HEK293 (cell line): ENCODE data around the gene NOC4L.

ENCODE experiments used
- IKZF3 ChIP-seq: fragments of 450-650 bp; IDR thresholded peaks from 2 replicates; pipeline ENCODE4 v1.5.0; 2018; ENCODE audit warnings: missing biosample characterization, mild to moderate bottlenecking, missing genetic modification characterization, moderate library complexity
- KLF17 ChIP-seq: fragments of 450-650 bp; formaldehyde crosslinking; IDR thresholded peaks from 2 replicates; pipeline ENCODE4 v1.5.1; 2016; ENCODE audit warnings: missing biosample characterization, missing genetic modification characterization
- MEIS1 ChIP-seq: sonication (generic); formaldehyde crosslinking; IDR thresholded peaks from 2 replicates; pipeline ENCODE4 v1.8.1; 2022; ENCODE audit warnings: missing genetic modification reagents, mild to moderate bottlenecking, borderline replicate concordance
- MYNN ChIP-seq: fragments of 450-650 bp; formaldehyde crosslinking; IDR thresholded peaks from 2 replicates; pipeline ENCODE4 v1.5.1; 2016; ENCODE audit warnings: missing biosample characterization, missing genetic modification characterization, borderline replicate concordance
- REST ChIP-seq: fragments of 450-650 bp; formaldehyde crosslinking; IDR thresholded peaks from 2 replicates; pipeline ENCODE4 v1.5.1; 2016; ENCODE audit warnings: missing biosample characterization, missing genetic modification characterization
- SALL2 ChIP-seq: fragments of 450-650 bp; formaldehyde crosslinking; IDR thresholded peaks from 2 replicates; pipeline ENCODE4 v1.5.0; 2017; ENCODE audit warnings: missing biosample characterization, mild to moderate bottlenecking, missing genetic modification characterization, borderline replicate concordance
- YY1 ChIP-seq: fragments of 450-650 bp; formaldehyde crosslinking; IDR thresholded peaks from 2 replicates; pipeline ENCODE4 v1.5.1; 2018; ENCODE audit warnings: missing biosample characterization, missing genetic modification characterization
- ZBTB1 ChIP-seq: fragments of 450-650 bp; formaldehyde crosslinking; IDR thresholded peaks from 2 replicates; pipeline ENCODE4 v1.5.1; 2016; ENCODE audit warnings: missing biosample characterization, missing genetic modification characterization
- ZFP41 ChIP-seq: fragments of 450-650 bp; formaldehyde crosslinking; IDR thresholded peaks from 2 replicates; pipeline ENCODE4 v1.5.1; 2016; ENCODE audit warnings: missing biosample characterization, missing genetic modification characterization, borderline replicate concordance
- ZNF146 ChIP-seq: fragments of 450-650 bp; formaldehyde crosslinking; IDR thresholded peaks from 2 replicates; pipeline ENCODE4 v1.5.1; 2016; ENCODE audit warnings: missing biosample characterization, missing genetic modification characterization
- ZNF169 ChIP-seq: fragments of 450-650 bp; formaldehyde crosslinking; IDR thresholded peaks from 2 replicates; pipeline ENCODE4 v1.5.1; 2016; ENCODE audit warnings: missing biosample characterization, missing genetic modification characterization
- ZNF23 ChIP-seq: fragments of 450-650 bp; formaldehyde crosslinking; IDR thresholded peaks from 2 replicates; pipeline ENCODE4 v1.5.1; 2016; ENCODE audit warnings: missing biosample characterization, missing genetic modification characterization, borderline replicate concordance
- ZNF266 ChIP-seq: fragments of 450-650 bp; formaldehyde crosslinking; IDR thresholded peaks from 2 replicates; pipeline ENCODE4 v1.5.1; 2016; ENCODE audit warnings: missing biosample characterization, missing genetic modification characterization, low read depth
- ZNF274 ChIP-seq, 2 experiments: fragments of 200-500 bp in 1 of 2; fragments of 450-650 bp in 1 of 2; sonication (Bioruptor generic) in 1 of 2; formaldehyde crosslinking in 1 of 2; IDR thresholded peaks; 2 replicates each; pipeline versions ENCODE4 v1.5.1 to v1.6.1; 2014 to 2016; ENCODE audit warnings: borderline replicate concordance in 1 of 2, inconsistent platforms in 1 of 2, low read length in 1 of 2, missing biosample characterization in 1 of 2, missing genetic modification characterization in 1 of 2
- ZNF280D ChIP-seq: fragments of 450-650 bp; formaldehyde crosslinking; IDR thresholded peaks from 2 replicates; pipeline ENCODE4 v1.5.1; 2016; ENCODE audit warnings: missing biosample characterization, missing genetic modification characterization
- ZNF324 ChIP-seq: fragments of 450-650 bp; formaldehyde crosslinking; IDR thresholded peaks from 2 replicates; pipeline ENCODE4 v1.5.1; 2016; ENCODE audit warnings: missing biosample characterization, missing genetic modification characterization
- ZNF366 ChIP-seq: fragments of 450-650 bp; formaldehyde crosslinking; conservative IDR thresholded peaks from 2 replicates; pipeline ENCODE4 v1.5.1; 2016; ENCODE audit warnings: missing biosample characterization, missing genetic modification characterization
- ZNF48 ChIP-seq: fragments of 450-650 bp; formaldehyde crosslinking; IDR thresholded peaks from 2 replicates; pipeline ENCODE4 v1.5.1; 2016; ENCODE audit warnings: missing biosample characterization, missing genetic modification characterization
- ZNF513 ChIP-seq: fragments of 450-650 bp; IDR thresholded peaks from 2 replicates; pipeline ENCODE4 v1.5.1; 2018; ENCODE audit warnings: missing biosample characterization, missing genetic modification characterization
- ZNF514 ChIP-seq: fragments of 450-650 bp; formaldehyde crosslinking; IDR thresholded peaks from 2 replicates; pipeline ENCODE4 v1.5.1; 2016; ENCODE audit warnings: missing biosample characterization, missing genetic modification characterization
- ZNF521 ChIP-seq: fragments of 450-650 bp; formaldehyde crosslinking; IDR thresholded peaks from 2 replicates; pipeline ENCODE4 v1.5.1; 2017; ENCODE audit warnings: missing biosample characterization, mild to moderate bottlenecking, missing genetic modification characterization
- ZNF530 ChIP-seq: fragments of 450-650 bp; formaldehyde crosslinking; IDR thresholded peaks from 2 replicates; pipeline ENCODE4 v1.5.1; 2016; ENCODE audit warnings: low read depth, missing biosample characterization, missing genetic modification characterization
- ZNF544 ChIP-seq: fragments of 450-650 bp; formaldehyde crosslinking; IDR thresholded peaks from 2 replicates; pipeline ENCODE4 v1.5.0; 2017; ENCODE audit warnings: missing biosample characterization, missing genetic modification characterization
- ZNF548 ChIP-seq: fragments of 450-650 bp; formaldehyde crosslinking; IDR thresholded peaks from 2 replicates; pipeline ENCODE4 v1.5.1; 2016; ENCODE audit warnings: missing biosample characterization, missing genetic modification characterization
- ZNF626 ChIP-seq: fragments of 450-650 bp; sonication (Bioruptor Pico); formaldehyde crosslinking; IDR thresholded peaks from 2 replicates; pipeline ENCODE4 v1.5.1; 2018; ENCODE audit warnings: missing biosample characterization, missing genetic modification characterization, inconsistent platforms
- ZNF707 ChIP-seq: fragments of 450-650 bp; formaldehyde crosslinking; IDR thresholded peaks from 2 replicates; pipeline ENCODE4 v1.5.1; 2016; ENCODE audit warnings: missing biosample characterization, missing genetic modification characterization
- ZNF76 ChIP-seq: fragments of 450-650 bp; formaldehyde crosslinking; IDR thresholded peaks from 2 replicates; pipeline ENCODE4; 2016; ENCODE audit warnings: low read depth, missing biosample characterization, missing genetic modification characterization, borderline replicate concordance
- ZNF785 ChIP-seq: fragments of 450-650 bp; formaldehyde crosslinking; IDR thresholded peaks from 2 replicates; pipeline ENCODE4 v1.5.1; 2016; ENCODE audit warnings: missing biosample characterization, missing genetic modification characterization

NOC4L gene

GRCh38 chr12:132155771-132156572 lies 11.7 kb downstream of the NOC4L start (continued):
- TF ChIP-seq IKZF3 (tag by site-specific recombination): no peak
- no peak for TF ChIP-seq REST (tag by site-specific recombination)
- no peak for TF ChIP-seq ZNF514 (tag by site-specific recombination)
- no peak for TF ChIP-seq YY1 (tag by site-specific recombination)
- TF ChIP-seq ZNF274 (IDR thresholded peaks at IDR 0.05; ENCODE audit: low read length): no peak
- TF ChIP-seq ZNF274 (tag by site-specific recombination; IDR thresholded peaks at IDR 0.05; ENCODE audit: borderline replicate concordance): peak; percentile 8; the same call in 1 of the 2 replicates
- no peak for TF ChIP-seq ZNF324 (tag by site-specific recombination)
- TF ChIP-seq MEIS1 (CRISPR knock-in tag): no peak
- TF ChIP-seq ZNF530 (tag by site-specific recombination): no peak
- no peak for TF ChIP-seq ZNF48 (tag by site-specific recombination)
- TF ChIP-seq ZNF513 (tag by site-specific recombination): no peak
- TF ChIP-seq KLF17 (tag by site-specific recombination): no peak
- TF ChIP-seq ZNF707 (tag by site-specific recombination): peak; percentile 32; the same call in 1 of the 2 replicates
- TF ChIP-seq ZNF544 (tag by site-specific recombination): peak; percentile 11; the same call in 1 of the 2 replicates
- no peak for TF ChIP-seq ZFP41
- peak; percentile 10; the same call in 1 of the 2 replicates for TF ChIP-seq ZNF76 (tag by site-specific recombination)
- TF ChIP-seq ZNF280D (tag by site-specific recombination): no peak
- 0 out of 2 replicates have a peak, but pooled peaks have one; percentile 0 for TF ChIP-seq ZNF146 (tag by site-specific recombination)
- TF ChIP-seq ZNF266: peak; percentile 4; the same call in 1 of the 2 replicates
- TF ChIP-seq ZBTB1 (tag by site-specific recombination): no peak
- no peak for TF ChIP-seq ZNF626
- TF ChIP-seq SALL2 (tag by site-specific recombination): no peak
- TF ChIP-seq ZNF785 (tag by site-specific recombination): 0 out of 2 replicates have a peak, but pooled peaks have one; percentile 71
- no peak for TF ChIP-seq MYNN (tag by site-specific recombination)
- no peak for TF ChIP-seq ZNF548 (tag by site-specific recombination)
- TF ChIP-seq ZNF366: no peak
- TF ChIP-seq ZNF521 (tag by site-specific recombination): 0 out of 2 replicates have a peak, but pooled peaks have one; percentile 75
- TF ChIP-seq ZNF169: peak; percentile 83; the same call in 1 of the 2 replicates
- 0 out of 2 replicates have a peak, but pooled peaks have one; percentile 46 for TF ChIP-seq ZNF23 (tag by site-specific recombination)
